WTC11 (cell line): Measurements from ENCODE around the gene TMEM178A. TPM values are rescaled to one million over a fixed set of nuclear protein-coding genes. Genes with fewer than 3 reads are reported as not detected.

ENCODE experiments used
- ATAC-seq: fragments of 200-7000 bp; cut with Tn5 transposase; 2 replicates; pipeline ENCODE4 v1.10.0; 2021; ENCODE audit warnings: mild to moderate bottlenecking, moderate library complexity
- CTCF ChIA-PET: fragments of 300-600 bp; sonication (Branson Sonifier 250); formaldehyde crosslinking; loops from one replicate; lab custom pipeline; 2021; ENCODE audit warnings: antibody characterized with exemption; lab: Charles Lee
- POLR2A ChIA-PET: fragments of 350-600 bp; sonication (Branson Sonifier 250); formaldehyde crosslinking; loops from one replicate; lab custom pipeline; 2021; ENCODE audit warnings: antibody characterized with exemption; lab: Charles Lee
- DNase-seq: peaks from one replicate; pipeline ENCODE4 v3.0.0; 2021; ENCODE audit warnings: low spot score
- H3K27ac Mint-ChIP-seq: 2 replicates; pipeline ENCODE4 v1.8.0; 2021; ENCODE audit warnings: mixed read lengths
- H3K27me3 Mint-ChIP-seq: 2 replicates; pipeline ENCODE4 v1.8.0; 2021; ENCODE audit warnings: low read depth, mild to moderate bottlenecking, moderate library complexity, mixed read lengths
- H3K36me3 Mint-ChIP-seq: 2 replicates; pipeline ENCODE4 v1.8.0; 2021; ENCODE audit warnings: mixed read lengths
- H3K4me1 Mint-ChIP-seq: 2 replicates; pipeline ENCODE4 v1.8.0; 2022; ENCODE audit warnings: mixed read lengths
- H3K4me3 Mint-ChIP-seq: 2 replicates; pipeline ENCODE4 v1.8.0; 2021; ENCODE audit warnings: mild to moderate bottlenecking, moderate library complexity, mixed read lengths
- H3K9me3 Mint-ChIP-seq: 2 replicates; pipeline ENCODE4 v1.8.0; 2021; ENCODE audit warnings: mixed read lengths
- ESRRA ChIP-seq: sonication (generic); formaldehyde crosslinking; IDR thresholded peaks from 2 replicates; pipeline ENCODE4 v1.8.1; 2022; ENCODE audit warnings: mild to moderate bottlenecking, missing genetic modification reagents, borderline replicate concordance
- JUN ChIP-seq: sonication (generic); formaldehyde crosslinking; IDR thresholded peaks from 2 replicates; pipeline ENCODE4 v1.8.0; 2023; ENCODE audit warnings: mild to moderate bottlenecking, missing genetic modification reagents
- KAT7 ChIP-seq: sonication (generic); formaldehyde crosslinking; IDR thresholded peaks from 2 replicates; pipeline ENCODE4 v1.8.1; 2023; ENCODE audit warnings: missing genetic modification reagents, mild to moderate bottlenecking, borderline replicate concordance
- NFE2L1 ChIP-seq: sonication (generic); formaldehyde crosslinking; IDR thresholded peaks from 2 replicates; pipeline ENCODE4 v1.8.1; 2023; ENCODE audit warnings: missing genetic modification reagents
- PRRX2 ChIP-seq: fragments of 250-450 bp; sonication (Bioruptor Pico); IDR thresholded peaks from 2 replicates; pipeline ENCODE4 v1.8.0; 2021; ENCODE audit warnings: mild to moderate bottlenecking
- RELA ChIP-seq: sonication (generic); formaldehyde crosslinking; IDR thresholded peaks from 2 replicates; pipeline ENCODE4 v1.8.1; 2022; ENCODE audit warnings: missing genetic modification reagents, mild to moderate bottlenecking, borderline replicate concordance
- RORB ChIP-seq: fragments of 250-450 bp; sonication (Bioruptor Pico); IDR thresholded peaks from 2 replicates; pipeline ENCODE4 v1.9.0; 2021; ENCODE audit warnings: mild to moderate bottlenecking
- TEAD1 ChIP-seq: sonication (generic); formaldehyde crosslinking; IDR thresholded peaks from 2 replicates; pipeline ENCODE4 v1.8.0; 2022; ENCODE audit warnings: mild to moderate bottlenecking, missing genetic modification reagents
- TEAD4 ChIP-seq: sonication (generic); formaldehyde crosslinking; IDR thresholded peaks from 2 replicates; pipeline ENCODE4 v1.8.0; 2022; ENCODE audit warnings: mild to moderate bottlenecking, missing genetic modification reagents
- ZNF263 ChIP-seq: sonication (generic); formaldehyde crosslinking; IDR thresholded peaks from 2 replicates; pipeline ENCODE4 v1.8.1; 2022; ENCODE audit warnings: low read depth, mild to moderate bottlenecking, moderate library complexity, missing genetic modification reagents
- total RNA-seq: library from RNA; stranded (reverse); gene quantifications from 3 replicates; pipeline ENCODE4 v1.2.3, GENCODE V29; 2021
- TF ChIP-seq, protein P1 (sequence below): fragments of 250-450 bp; sonication (Bioruptor Pico); IDR thresholded peaks from 2 replicates; pipeline ENCODE4 v1.9.0; 2021; ENCODE audit warnings: mild to moderate bottlenecking
- TF ChIP-seq, protein P2 (sequence below): sonication (generic); formaldehyde crosslinking; IDR thresholded peaks from 2 replicates; pipeline ENCODE4 v1.8.1; 2023; ENCODE audit warnings: mild to moderate bottlenecking, missing genetic modification reagents
- TF ChIP-seq, protein P3 (sequence below): sonication (generic); formaldehyde crosslinking; IDR thresholded peaks from 2 replicates; pipeline ENCODE4 v1.8.0; 2022; ENCODE audit warnings: missing genetic modification reagents
- TF ChIP-seq, protein P4 (sequence below): sonication (generic); formaldehyde crosslinking; IDR thresholded peaks from 2 replicates; pipeline ENCODE4 v1.8.1; 2023; ENCODE audit warnings: mild to moderate bottlenecking, missing genetic modification reagents, moderate library complexity
- TF ChIP-seq, protein P5 (sequence below): sonication (generic); formaldehyde crosslinking; IDR thresholded peaks from 2 replicates; pipeline ENCODE4 v1.8.1; 2022; ENCODE audit warnings: low read depth, missing genetic modification reagents, borderline replicate concordance

TMEM178A gene
- total RNA-seq, 1 experiment from 2014 or later: 14.5 TPM

DNA sequence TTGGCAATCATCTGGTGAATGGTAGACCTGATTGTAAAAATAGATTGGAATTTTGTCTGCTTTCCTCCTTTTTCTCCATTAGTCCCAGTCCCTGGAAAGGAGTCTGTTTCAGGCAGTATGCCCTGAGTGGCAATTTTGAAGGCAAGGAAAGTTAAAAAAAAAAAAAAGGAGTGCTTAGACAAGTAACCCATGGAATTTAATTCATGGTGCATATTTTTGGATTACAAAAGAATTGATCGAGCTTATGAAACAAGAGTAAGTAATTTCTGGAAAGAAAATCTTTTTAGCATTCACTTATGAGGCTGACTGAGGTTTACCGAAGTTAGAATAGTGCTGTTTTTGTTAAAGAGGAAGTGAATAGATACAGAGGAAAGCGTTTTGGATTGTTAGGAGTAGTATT lies 29.4 kb upstream of the TMEM178A start (continued):
- no peak for TF ChIP-seq ESRRA
- TF ChIP-seq, protein P1, sequence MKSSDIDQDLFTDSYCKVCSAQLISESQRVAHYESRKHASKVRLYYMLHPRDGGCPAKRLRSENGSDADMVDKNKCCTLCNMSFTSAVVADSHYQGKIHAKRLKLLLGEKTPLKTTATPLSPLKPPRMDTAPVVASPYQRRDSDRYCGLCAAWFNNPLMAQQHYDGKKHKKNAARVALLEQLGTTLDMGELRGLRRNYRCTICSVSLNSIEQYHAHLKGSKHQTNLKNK: no peak
- TF ChIP-seq TEAD4: no peak
- TF ChIP-seq, protein P2, sequence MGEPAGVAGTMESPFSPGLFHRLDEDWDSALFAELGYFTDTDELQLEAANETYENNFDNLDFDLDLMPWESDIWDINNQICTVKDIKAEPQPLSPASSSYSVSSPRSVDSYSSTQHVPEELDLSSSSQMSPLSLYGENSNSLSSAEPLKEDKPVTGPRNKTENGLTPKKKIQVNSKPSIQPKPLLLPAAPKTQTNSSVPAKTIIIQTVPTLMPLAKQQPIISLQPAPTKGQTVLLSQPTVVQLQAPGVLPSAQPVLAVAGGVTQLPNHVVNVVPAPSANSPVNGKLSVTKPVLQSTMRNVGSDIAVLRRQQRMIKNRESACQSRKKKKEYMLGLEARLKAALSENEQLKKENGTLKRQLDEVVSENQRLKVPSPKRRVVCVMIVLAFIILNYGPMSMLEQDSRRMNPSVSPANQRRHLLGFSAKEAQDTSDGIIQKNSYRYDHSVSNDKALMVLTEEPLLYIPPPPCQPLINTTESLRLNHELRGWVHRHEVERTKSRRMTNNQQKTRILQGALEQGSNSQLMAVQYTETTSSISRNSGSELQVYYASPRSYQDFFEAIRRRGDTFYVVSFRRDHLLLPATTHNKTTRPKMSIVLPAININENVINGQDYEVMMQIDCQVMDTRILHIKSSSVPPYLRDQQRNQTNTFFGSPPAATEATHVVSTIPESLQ (CRISPR knock-in tag): no peak
- TF ChIP-seq, all 79 proteins: peak for 0

DNA sequence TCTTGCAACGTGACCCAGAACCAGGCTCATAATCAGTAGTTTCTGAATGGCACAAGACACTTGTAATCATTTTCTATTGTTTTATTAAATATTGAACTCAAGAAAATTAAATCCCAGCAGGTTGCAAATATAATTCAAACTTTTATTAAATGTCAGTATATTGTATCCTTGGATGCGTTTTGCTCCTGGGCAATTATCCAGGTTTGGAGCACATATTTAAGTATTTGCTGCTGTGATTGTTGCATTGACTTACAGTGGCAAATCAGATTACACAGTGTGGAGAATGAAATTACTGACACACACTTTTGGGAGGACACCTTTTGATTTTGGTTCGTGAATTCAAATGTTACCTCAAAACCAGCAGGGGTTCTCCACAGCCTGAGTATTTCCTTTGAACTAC lies 27.1 kb upstream of the TMEM178A start:
- H3K27me3 Mint-ChIP-seq: no peaks in the 10 kb centered on the region; the same call in 1 of the 2 replicates
- TF ChIP-seq JUN: no peak
- TF ChIP-seq, protein P3, sequence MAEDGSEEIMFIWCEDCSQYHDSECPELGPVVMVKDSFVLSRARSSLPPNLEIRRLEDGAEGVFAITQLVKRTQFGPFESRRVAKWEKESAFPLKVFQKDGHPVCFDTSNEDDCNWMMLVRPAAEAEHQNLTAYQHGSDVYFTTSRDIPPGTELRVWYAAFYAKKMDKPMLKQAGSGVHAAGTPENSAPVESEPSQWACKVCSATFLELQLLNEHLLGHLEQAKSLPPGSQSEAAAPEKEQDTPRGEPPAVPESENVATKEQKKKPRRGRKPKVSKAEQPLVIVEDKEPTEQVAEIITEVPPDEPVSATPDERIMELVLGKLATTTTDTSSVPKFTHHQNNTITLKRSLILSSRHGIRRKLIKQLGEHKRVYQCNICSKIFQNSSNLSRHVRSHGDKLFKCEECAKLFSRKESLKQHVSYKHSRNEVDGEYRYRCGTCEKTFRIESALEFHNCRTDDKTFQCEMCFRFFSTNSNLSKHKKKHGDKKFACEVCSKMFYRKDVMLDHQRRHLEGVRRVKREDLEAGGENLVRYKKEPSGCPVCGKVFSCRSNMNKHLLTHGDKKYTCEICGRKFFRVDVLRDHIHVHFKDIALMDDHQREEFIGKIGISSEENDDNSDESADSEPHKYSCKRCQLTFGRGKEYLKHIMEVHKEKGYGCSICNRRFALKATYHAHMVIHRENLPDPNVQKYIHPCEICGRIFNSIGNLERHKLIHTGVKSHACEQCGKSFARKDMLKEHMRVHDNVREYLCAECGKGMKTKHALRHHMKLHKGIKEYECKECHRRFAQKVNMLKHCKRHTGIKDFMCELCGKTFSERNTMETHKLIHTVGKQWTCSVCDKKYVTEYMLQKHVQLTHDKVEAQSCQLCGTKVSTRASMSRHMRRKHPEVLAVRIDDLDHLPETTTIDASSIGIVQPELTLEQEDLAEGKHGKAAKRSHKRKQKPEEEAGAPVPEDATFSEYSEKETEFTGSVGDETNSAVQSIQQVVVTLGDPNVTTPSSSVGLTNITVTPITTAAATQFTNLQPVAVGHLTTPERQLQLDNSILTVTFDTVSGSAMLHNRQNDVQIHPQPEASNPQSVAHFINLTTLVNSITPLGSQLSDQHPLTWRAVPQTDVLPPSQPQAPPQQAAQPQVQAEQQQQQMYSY (CRISPR knock-in tag): no peak
- TF ChIP-seq ZNF263 (CRISPR knock-in tag): no peak
- TF ChIP-seq, protein P1: no peak
- no peak for TF ChIP-seq TEAD1
- TF ChIP-seq PRRX2 (CRISPR knock-in tag): no peak
- TF ChIP-seq ESRRA: no peak
- no peak for TF ChIP-seq RELA (CRISPR knock-in tag)
- TF ChIP-seq, protein P4, sequence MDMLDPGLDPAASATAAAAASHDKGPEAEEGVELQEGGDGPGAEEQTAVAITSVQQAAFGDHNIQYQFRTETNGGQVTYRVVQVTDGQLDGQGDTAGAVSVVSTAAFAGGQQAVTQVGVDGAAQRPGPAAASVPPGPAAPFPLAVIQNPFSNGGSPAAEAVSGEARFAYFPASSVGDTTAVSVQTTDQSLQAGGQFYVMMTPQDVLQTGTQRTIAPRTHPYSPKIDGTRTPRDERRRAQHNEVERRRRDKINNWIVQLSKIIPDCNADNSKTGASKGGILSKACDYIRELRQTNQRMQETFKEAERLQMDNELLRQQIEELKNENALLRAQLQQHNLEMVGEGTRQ (CRISPR knock-in tag): no peak
- TF ChIP-seq RORB (CRISPR knock-in tag): no peak
- H3K27ac Mint-ChIP-seq: no peak overlapping the region
- no peak overlapping the region for H3K4me3 Mint-ChIP-seq
- H3K9me3 Mint-ChIP-seq: no peaks in the 10 kb centered on the region
- CTCF ChIA-PET: no interaction called here
- no peak for DNase-seq
- no peaks in the 10 kb centered on the region for H3K4me1 Mint-ChIP-seq
- no peak for ATAC-seq
- POLR2A ChIA-PET: no interaction called here
- H3K36me3 Mint-ChIP-seq: no peaks in the 10 kb centered on the region

DNA sequence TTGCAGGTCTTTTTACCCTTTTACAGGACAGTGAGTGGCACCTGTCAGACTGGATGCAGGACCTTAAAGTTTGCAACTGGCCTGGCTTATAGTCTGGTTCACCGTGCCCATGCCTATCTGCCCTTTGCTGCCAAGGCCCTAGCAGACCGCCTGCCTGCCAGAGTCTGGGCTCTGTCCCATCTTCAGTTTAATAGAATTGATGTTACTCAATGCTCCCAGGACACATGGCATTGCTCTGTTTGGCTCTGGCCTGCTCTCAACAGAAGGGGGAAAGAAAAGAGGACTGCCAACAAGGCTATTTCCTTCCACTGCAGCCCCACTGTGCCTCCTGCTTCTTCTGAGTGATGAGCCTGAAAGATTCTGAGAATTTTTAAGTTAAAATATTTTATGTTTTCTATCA lies 25.6 kb upstream of the TMEM178A start:
- H3K36me3 Mint-ChIP-seq: no peaks in the 10 kb centered on the region
- no peak overlapping the region for H3K27ac Mint-ChIP-seq
- TF ChIP-seq, protein P2 (CRISPR knock-in tag): no peak
- TF ChIP-seq, protein P1: no peak
- TF ChIP-seq NFE2L1 (no peak), JUN (no peak), KAT7 (CRISPR knock-in tag) (no peak)
- TF ChIP-seq, protein P5, sequence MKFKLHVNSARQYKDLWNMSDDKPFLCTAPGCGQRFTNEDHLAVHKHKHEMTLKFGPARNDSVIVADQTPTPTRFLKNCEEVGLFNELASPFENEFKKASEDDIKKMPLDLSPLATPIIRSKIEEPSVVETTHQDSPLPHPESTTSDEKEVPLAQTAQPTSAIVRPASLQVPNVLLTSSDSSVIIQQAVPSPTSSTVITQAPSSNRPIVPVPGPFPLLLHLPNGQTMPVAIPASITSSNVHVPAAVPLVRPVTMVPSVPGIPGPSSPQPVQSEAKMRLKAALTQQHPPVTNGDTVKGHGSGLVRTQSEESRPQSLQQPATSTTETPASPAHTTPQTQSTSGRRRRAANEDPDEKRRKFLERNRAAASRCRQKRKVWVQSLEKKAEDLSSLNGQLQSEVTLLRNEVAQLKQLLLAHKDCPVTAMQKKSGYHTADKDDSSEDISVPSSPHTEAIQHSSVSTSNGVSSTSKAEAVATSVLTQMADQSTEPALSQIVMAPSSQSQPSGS (CRISPR knock-in tag): no peak
- no peaks in the 10 kb centered on the region for H3K9me3 Mint-ChIP-seq
- CTCF ChIA-PET: no interaction called here
- H3K27me3 Mint-ChIP-seq: no peaks in the 10 kb centered on the region; the same call in 1 of the 2 replicates
- DNase-seq (no peak), ATAC-seq (no peak)
- no peaks in the 10 kb centered on the region for H3K4me1 Mint-ChIP-seq
- no peak overlapping the region for H3K4me3 Mint-ChIP-seq
- POLR2A ChIA-PET: no interaction called here
